SK-N-MC (cell line): Measurements from ENCODE around the gene BTBD17.

Source experiments
- EZH2 ChIP-seq: fragments of 200-600 bp; sonication (generic); IDR thresholded peaks from one replicate; pipeline ENCODE4 v1.6.1; 2017; ENCODE audit warnings: antibody characterized with exemption
- FOXP2 ChIP-seq: optimal IDR thresholded peaks from 2 replicates; pipeline ENCODE3; 2011; ENCODE audit warnings: mild to moderate bottlenecking, moderate library complexity; ENCODE audit not compliant: insufficient read depth; ENCODE audit errors: extremely low read length, control extremely low read depth
- POLR2AphosphoS5 ChIP-seq: IDR thresholded peaks from 2 replicates; pipeline ENCODE4 v1.6.1; 2012; ENCODE audit warnings: mild to moderate bottlenecking, low read depth, low read length, borderline replicate concordance

DNA sequence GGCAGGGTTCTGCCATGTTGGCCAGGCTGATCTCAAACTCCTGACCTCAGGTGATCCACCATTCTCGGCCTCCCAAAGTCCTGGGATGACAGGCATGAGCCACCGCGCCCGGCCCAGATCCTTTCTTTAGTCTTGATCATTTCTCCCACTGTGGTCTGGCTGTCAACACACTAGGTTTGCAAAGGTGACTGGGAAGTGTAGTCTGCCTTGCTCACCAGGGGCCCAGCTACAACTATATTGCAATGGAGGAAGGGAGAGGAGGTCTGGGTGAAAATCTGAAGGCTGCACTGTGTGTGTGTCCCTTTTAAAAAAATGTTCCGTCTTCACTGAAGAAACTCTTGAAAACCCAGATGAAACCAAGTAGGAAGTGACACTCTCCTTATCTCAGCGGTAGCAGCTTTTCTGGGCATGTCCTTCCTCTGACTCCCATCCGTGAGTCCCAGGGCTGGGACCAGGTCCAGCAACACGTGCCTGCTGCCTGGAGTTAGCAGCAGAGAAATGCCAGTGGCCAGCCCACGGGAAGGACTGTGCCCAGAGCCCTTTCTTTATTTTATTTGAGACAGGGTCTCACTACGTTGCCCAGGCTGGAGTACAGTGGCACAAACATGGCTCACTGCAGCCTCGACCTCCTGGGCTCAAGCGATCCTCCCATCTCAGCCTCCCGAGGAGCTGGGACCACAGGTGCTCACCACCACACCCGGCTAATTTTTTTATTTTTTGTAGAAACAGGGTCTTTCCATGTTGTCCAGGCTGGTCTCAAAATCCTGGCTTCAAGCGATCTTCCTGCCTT, 53.5 kb downstream of the BTBD17 start:
- TF ChIP-seq EZH2 = no peak
- TF ChIP-seq FOXP2 = no peak
- TF ChIP-seq POLR2AphosphoS5 = no peak
